HG03066 (cell line): ENCODE data around the gene WNT5A.

Experiments
- ATAC-seq: cut with Tn5 transposase; IDR thresholded peaks from one replicate; pipeline ENCODE4 v1.9.1; 2021; ENCODE audit warnings: low read depth; ENCODE audit not compliant: unreplicated experiment

The WNT5A gene

GRCh38 chr3:55486857-55487380, at the start of gene WNT5A:
Gene WNT5A (minus strand): TSS chr3:55487306. CDS start chr3:55486985, 321 bp downstream.
- no peak for ATAC-seq

DNA sequence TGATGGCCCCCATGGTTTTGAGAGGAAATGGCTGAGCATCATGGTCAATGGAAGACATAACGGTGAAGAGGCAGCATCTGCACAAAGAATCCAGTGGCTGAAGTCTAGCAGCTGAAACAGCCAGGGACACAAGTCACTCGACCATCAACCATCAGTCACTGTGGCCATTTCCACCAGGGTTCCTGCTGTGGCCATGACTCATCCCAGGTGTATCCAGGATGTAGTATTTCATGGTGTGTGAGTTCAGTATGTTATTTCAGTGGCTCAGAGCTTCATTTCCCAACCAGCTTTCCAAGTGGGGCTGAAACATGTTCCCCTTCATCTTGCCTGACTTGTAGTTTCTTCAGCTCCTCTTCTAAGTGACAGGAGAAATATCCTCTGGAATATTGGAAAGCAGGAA, 47.8 kb upstream of the WNT5A start:
- no peak for ATAC-seq

DNA sequence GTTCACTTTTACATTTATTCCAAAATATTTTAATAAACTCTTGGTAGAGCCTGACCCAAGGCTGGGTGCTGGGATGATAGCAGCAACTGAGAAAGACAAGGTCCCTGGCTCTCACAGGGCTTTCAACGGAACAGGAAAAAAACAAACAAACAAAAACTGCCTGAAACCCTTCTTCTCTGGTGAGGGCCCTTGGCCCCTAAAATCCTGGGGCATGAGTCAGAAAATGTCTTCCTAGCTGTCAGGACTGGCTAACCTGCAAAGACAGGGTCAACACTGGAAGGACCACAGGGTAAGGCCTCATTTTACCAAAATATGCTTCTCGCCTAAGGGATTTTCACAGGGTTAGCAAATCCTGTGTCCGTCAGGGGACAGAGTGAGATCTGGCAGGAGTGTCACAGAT, 45.7 kb upstream of the WNT5A start:
- no peak for ATAC-seq

- no peak for ATAC-seq
Observed at GRCh38 chr3:55531321-55531720, 44.2 kb upstream of the WNT5A start.

- ATAC-seq: no peak
Observed at GRCh38 chr3:55527361-55527760, 40.3 kb upstream of the WNT5A start.

- no peak for ATAC-seq
Observed at GRCh38 chr3:55526332-55527030, 39.4 kb upstream of the WNT5A start.

GRCh38 chr3:55525436-55525835, 38.3 kb upstream of the WNT5A start:
- ATAC-seq: no peak

- no peak for ATAC-seq
Observed at GRCh38 chr3:55524565-55525244, 37.6 kb upstream of the WNT5A start.

DNA sequence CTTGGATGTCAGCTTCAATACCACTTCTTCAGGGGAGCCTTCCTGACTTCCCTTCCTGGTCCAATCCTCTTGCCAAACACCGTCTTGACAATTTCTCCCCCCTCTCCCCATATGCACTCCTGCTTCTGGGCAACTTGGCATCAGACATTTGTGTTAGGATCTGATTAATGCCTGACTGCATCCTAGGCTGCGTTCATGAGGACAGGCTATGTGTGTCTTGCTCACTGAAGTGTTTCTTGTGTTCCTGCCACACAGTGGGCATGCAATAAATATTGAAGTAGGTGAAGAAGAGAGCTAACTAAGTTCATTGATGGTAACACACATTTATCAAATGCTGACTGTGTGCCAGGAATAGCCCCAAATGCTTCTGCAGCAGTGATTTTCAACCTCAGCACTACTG, 36.4 kb upstream of the WNT5A start:
- ATAC-seq: no peak

- ATAC-seq: no peak
Observed at GRCh38 chr3:55521738-55522421, 34.8 kb upstream of the WNT5A start.

DNA sequence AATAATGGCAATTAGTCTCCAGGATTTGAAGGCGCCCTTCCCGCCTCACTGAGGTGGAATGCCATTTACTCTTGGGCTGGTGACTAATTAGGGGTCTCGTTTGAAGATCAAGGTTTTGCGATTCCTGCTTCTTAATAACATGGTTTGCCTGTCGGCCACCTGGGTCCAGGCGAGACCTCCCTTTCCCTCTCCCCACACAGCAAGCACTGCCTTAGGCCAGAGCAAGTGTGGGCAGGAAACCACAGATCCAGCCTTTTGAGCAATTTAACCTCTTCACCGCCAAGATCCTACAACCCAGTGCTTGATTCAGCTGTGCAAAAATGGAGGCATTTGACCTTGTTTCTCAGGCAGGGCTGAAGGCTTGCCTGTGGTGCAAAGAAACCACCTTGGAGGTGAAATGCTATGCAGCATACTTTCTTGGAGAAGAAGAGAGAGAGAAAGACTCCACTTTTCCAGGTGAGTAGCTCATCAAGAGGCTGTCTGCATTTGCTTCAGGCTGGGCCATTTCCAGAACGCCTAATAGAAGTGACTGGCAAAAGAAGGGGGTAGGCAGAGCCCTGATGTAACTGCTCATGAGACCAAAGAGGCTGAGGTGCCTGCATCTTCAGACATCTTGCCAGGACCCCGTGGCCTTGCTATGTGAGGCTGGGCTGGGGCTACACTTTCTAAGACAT, 34.1 kb upstream of the WNT5A start:
- no peak for ATAC-seq

DNA sequence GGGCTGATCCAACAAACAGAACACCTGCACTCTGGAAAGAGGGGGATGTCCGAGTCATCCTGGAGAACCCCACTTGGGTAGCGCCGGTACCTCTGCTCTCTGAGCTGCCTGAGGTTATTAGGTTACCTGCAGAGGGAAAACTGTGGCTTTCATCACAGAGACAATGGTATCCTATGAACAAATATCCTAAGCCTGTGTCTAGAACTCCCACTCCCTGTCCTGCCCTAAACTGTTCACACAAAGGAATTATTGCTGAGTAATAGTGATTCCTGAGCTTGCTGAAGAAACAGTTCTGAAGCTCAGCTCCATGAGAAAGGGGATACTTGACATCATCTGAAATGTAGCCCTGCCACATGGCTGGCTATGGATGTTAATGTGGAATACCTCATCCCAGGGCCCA, 31.9 kb upstream of the WNT5A start:
- ATAC-seq: no peak

- no peak for ATAC-seq
Observed at GRCh38 chr3:55518451-55518850, 31.3 kb upstream of the WNT5A start.

GRCh38 chr3:55516392-55517030, 29.4 kb upstream of the WNT5A start:
- no peak for ATAC-seq

- ATAC-seq: no peak
Observed at GRCh38 chr3:55515550-55516246, 28.6 kb upstream of the WNT5A start.

GRCh38 chr3:55514962-55515361, 27.9 kb upstream of the WNT5A start:
- no peak for ATAC-seq

GRCh38 chr3:55512571-55513343, 25.7 kb upstream of the WNT5A start:
- no peak for ATAC-seq

GRCh38 chr3:55511895-55512570, 24.9 kb upstream of the WNT5A start:
- ATAC-seq: no peak

DNA sequence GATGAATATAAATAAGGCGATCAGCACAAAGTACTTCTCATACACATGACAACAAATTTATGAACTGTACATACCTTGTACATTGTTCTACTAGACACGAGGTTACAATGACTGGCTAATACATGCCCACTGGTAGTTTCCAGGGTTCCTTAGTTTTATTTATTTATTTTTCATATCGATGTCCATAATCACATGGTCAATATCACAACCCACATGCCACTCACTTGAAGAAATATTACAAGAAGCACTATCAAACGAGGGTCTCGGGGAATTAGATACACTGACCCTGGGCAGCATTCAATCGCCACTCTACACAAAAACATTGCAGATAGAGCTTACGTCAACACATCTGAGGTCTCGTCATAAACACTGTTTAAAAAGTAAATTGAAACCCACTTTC, 21.2 kb upstream of the WNT5A start:
- ATAC-seq: no peak
